ENCODE data around the gene CHST3.
"Not testable (repeated sequence)": the region's sequence is repeated elsewhere in the genome, so short reads cannot be mapped to it uniquely, and the experiment has no call there.

CHST3 gene

GRCh38 chr10:71979692-71980062, 15.5 kb downstream of the CHST3 start:
- no peaks in the 10 kb centered on the region for H3K36me3 ChIP-seq
- H4K20me1 ChIP-seq, result no peaks in the 10 kb centered on the region
- no peak overlapping the region for H3K4me3 ChIP-seq
- no peaks in the 10 kb centered on the region for H3K27me3 ChIP-seq
- H3K4me1 ChIP-seq, result peaks cover 60% of the 10 kb centered on the region
- peak overlapping the region; percentile 77 for H3K4me2 ChIP-seq
- no peaks in the 10 kb centered on the region for H3K9me3 ChIP-seq
- no peak for TF ChIP-seq Cebpa-rat (IDR thresholded peaks at IDR 0.05)
- H3K27ac ChIP-seq, result no peak overlapping the region
- no peak overlapping the region for H3K9ac ChIP-seq

DNA sequence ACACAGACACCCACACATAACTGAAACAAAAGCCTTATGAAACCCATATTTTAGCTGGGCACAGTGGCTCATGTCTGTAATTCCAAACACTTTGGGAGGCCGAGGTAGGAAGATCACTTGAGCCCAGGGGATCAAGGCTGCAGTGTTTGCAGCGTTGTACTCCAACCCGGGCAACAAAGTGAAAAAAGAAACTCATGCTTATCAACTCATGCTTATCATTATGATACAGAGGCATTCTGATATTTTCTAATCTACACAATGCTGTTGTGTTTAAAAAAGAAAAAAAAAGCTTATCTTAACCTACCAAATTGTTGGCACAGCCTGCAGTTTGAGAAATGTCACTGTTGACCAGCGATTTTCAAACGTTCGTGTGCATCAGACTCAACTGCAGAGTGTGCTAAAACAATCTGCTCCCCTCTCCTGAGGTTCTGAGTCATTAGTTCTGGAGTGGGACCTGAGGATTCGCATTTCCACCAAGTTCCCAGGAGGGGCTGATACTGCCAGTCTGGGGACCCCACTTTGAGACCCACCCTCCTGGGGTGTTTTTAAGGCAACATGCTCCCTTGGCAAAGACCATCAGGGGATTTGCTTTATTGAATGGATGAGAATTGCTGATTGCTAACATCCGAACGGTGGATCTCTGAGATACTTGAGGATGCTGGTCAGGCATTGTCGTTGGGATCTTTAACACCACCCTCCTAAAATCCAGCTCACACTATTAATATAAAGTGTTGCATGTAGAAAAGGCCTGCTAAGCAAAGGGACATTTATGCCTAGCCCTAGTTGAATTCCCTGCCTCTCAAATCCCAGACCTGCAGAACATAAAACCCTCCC, 16.2 kb downstream of the CHST3 start:
- no peak for TF ChIP-seq Cebpa-rat (IDR thresholded peaks at IDR 0.05)
- Histone ChIP-seq H3K9ac (0 out of 2 replicates have a peak overlapping the region, but pooled peaks have one; percentile 40), H4K20me1 (no peaks in the 10 kb centered on the region), H3K4me1 (peaks cover 67% of the 10 kb centered on the region), H3K9me3 (no peaks in the 10 kb centered on the region), H3K4me3 (no peak overlapping the region), H3K27me3 (no peaks in the 10 kb centered on the region), H3K27ac (no peak overlapping the region), H3K4me2 (peak overlapping the region; percentile 77), H3K36me3 (no peaks in the 10 kb centered on the region)

DNA sequence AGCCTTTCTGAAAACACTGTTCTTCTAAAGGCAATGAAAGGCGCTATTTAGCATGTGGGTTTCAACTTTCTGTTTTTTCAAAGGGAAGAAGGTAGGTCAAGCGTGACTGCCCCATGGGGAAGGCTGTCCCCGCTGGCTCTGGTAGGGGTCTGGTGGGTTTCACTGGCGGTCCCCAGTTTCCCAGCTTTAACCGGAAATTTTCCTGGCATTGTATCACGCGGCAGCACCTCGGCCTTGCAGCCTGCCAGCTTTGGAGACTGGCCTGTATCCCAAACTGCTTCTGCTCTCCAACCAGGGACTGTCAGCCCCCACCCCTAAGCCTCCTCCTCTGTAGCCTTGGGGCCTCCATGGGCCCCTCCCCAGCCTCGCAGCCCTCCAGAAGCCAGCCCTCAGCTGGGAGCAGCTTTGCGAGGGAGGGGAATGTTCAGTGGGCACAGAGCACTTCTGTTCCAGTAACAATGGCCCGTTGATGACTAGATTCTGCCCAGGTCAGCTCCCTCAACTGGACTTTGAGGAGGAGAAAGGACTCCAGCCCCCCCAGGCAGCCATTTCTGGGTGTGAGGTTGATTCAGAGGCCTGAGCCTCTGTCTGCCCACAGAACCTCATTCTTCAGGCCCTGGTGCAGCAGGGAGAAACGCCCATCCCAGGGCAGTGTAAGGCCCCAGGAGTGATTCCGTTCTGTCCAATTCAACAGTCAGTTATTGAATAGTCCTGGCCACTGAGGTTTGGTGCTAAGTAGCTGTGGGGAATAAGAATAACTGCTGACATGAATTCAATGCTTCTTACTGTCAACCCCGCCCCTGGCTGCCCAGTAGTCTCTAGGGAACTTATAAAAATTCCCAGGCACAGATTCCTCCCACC, 17.1 kb downstream of the CHST3 start:
- Histone ChIP-seq H3K4me3 (no peak overlapping the region), H4K20me1 (no peaks in the 10 kb centered on the region), H3K4me2 (peak overlapping the region; percentile 77), H3K9me3 (no peaks in the 10 kb centered on the region), H3K36me3 (no peaks in the 10 kb centered on the region), H3K4me1 (peaks cover 74% of the 10 kb centered on the region), H3K9ac (0 out of 2 replicates have a peak overlapping the region, but pooled peaks have one; percentile 40), H3K27ac (no peak overlapping the region), H3K27me3 (no peaks in the 10 kb centered on the region)
- no peak for TF ChIP-seq Cebpa-rat (IDR thresholded peaks at IDR 0.05)

DNA sequence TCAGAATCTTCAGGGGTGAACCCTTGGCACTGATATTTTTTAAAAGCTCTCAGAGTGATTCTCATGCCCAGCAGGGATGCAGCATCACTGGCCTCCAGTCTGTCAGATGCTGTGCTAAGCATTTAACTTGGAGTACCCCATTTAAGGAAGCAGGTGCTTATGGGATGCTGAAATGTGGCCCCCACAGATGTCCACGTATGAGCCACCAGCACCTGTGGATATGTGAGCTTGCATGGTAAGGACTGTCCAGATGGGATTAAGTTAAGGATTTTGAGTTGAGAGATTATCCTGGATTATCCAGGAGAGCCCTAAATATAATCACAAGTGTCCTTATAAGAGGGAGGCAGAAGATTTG, 17.7 kb downstream of the CHST3 start:
- Histone ChIP-seq H3K27ac (no peak overlapping the region), H3K4me1 (peaks cover 74% of the 10 kb centered on the region), H3K27me3 (no peaks in the 10 kb centered on the region), H3K4me2 (peak overlapping the region; percentile 77), H3K9me3 (no peaks in the 10 kb centered on the region), H3K36me3 (no peaks in the 10 kb centered on the region), H3K4me3 (no peak overlapping the region), H4K20me1 (no peaks in the 10 kb centered on the region), H3K9ac (no peak overlapping the region)
- no peak for TF ChIP-seq Cebpa-rat (IDR thresholded peaks at IDR 0.05)

DNA sequence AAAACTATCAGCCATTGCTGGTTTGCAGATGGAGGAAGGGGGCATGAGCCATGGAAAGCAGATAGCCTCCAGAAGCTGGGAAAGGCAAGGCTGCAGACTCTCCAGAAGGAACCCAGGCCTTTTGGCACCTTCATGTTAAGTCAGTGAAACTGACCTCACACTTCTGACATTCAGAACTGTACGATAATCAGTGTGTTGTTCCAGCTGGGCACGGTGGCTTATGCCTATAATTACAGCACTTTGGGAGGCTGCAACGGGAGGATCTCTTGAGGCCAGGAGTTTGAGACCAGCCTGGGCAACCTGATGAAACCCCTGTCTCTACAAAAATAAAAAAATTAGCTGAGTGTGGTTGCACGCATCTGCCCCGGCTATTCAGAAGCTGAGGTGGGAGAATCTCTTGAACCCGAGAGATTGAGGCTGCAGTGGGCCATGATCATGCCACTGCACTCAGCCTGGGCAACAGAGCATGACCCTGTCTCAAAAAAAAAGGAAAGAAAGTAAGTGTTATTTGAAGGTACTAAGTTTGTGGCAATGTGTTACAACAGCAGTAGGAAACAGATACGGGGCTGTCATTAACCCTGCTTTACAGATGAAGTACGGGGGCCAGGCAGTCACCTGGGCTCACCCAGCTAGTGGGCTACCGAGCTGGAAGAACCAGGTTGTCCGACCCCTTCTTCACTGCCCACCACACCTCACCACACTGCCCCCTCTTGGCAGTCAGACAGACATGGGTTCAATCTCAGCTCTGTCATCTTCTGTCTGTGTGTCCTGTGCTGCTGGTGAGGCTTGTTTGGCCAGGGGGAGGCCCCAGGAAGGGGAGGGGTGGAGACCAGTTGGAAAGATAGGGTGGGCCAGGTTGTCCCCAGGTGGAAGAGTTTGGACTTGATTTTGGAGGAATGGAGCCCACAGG, 18.3 kb downstream of the CHST3 start:
- no peaks in the 10 kb centered on the region for H3K9me3 ChIP-seq
- TF ChIP-seq Cebpa-rat (IDR thresholded peaks at IDR 0.05), result no peak
- H4K20me1 ChIP-seq, result no peaks in the 10 kb centered on the region
- no peaks in the 10 kb centered on the region for H3K36me3 ChIP-seq
- peaks cover 74% of the 10 kb centered on the region for H3K4me1 ChIP-seq
- H3K9ac ChIP-seq, result no peak overlapping the region
- H3K27ac ChIP-seq, result no peak overlapping the region
- no peaks in the 10 kb centered on the region for H3K27me3 ChIP-seq
- no peak overlapping the region for H3K4me3 ChIP-seq
- peak overlapping the region; percentile 77 for H3K4me2 ChIP-seq

GRCh38 chr10:71984126-71984808, 20.1 kb downstream of the CHST3 start:
- Histone ChIP-seq H3K4me3 (no peak overlapping the region), H3K27ac (0 out of 2 replicates have a peak overlapping the region, but pooled peaks have one; percentile 1), H3K4me2 (peak overlapping the region; percentile 68), H4K20me1 (no peaks in the 10 kb centered on the region), H3K4me1 (peaks cover 65% of the 10 kb centered on the region), H3K9ac (no peak overlapping the region), H3K27me3 (no peaks in the 10 kb centered on the region), H3K9me3 (no peaks in the 10 kb centered on the region), H3K36me3 (no peaks in the 10 kb centered on the region)
- no peak for TF ChIP-seq Cebpa-rat (IDR thresholded peaks at IDR 0.05)

DNA sequence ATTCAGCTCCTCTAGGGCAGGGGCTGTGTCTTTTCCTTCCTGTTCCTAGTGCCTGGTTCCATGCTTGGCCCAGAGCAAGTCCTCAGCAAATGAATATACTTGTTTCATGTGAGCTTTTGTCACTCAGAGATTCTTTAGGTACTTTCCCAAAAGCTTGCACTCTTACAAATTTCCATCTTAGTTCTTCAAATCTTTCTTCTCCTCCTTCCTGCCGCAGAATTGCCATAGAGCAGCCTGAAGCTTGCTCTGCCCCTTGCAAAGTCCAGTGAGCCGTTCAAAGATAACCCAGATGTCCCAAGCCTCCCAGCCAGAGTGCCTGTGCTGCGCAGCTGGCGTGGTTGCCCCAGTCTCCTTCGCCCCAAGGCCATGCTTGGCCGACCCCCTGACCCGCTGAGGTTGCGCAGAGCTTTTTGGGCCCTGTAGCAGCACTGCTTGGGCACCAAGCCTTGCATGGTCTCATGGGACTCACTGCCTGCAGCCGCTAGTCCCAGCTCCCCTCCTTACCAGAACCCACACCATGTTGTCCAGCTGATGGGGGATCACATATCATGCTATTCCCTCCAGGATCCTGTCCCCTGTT, 20.7 kb downstream of the CHST3 start:
- no peak overlapping the region for H3K9ac ChIP-seq
- 0 out of 2 replicates have a peak overlapping the region, but pooled peaks have one; percentile 1 for H3K27ac ChIP-seq
- no peaks in the 10 kb centered on the region for H4K20me1 ChIP-seq
- TF ChIP-seq Cebpa-rat (IDR thresholded peaks at IDR 0.05), result no peak
- peak overlapping the region; percentile 68 for H3K4me2 ChIP-seq
- H3K4me3 ChIP-seq, result no peak overlapping the region
- peaks cover 59% of the 10 kb centered on the region for H3K4me1 ChIP-seq
- no peaks in the 10 kb centered on the region for H3K9me3 ChIP-seq
- H3K27me3 ChIP-seq, result no peaks in the 10 kb centered on the region
- H3K36me3 ChIP-seq, result no peaks in the 10 kb centered on the region

DNA sequence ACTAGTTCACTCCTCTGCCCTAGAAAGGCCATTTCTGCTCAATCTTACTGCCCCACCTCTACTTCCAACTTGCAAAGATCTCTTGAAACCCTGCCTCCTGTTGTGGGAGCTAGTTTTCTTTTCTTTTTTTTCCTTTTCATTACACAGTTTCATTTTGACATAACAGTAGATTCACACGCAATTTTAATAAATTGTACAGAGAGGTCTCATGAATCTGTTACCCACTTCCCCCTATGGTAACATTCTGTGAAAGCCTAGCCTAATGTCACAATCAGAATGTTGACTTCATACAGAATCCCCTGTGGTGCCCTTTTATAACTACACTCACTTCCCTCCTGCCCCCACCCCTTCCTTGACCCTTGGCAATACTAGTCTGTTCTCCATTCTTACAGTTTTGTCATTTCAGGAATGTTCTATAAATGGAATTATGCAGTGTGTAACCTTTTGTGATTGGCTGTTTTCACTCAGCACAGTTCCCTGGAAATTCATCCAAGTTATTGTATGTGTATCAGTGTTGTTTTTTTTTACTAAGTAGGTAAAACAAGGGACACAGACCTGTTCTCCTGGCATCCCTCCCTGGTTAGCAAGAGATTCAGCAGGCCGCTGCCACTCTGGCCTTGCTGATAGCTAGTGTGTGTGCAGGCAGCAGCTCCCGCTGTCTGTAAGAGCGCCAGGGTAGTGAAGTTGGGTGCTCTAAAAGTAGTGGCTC, 21.5 kb downstream of the CHST3 start:
- H3K27ac ChIP-seq, result no peak overlapping the region
- H4K20me1 ChIP-seq, result no peaks in the 10 kb centered on the region
- H3K27me3 ChIP-seq, result no peaks in the 10 kb centered on the region
- H3K4me2 ChIP-seq, result peak overlapping the region; percentile 68
- no peak overlapping the region for H3K4me3 ChIP-seq
- TF ChIP-seq Cebpa-rat (IDR thresholded peaks at IDR 0.05), result no peak
- peaks cover 51% of the 10 kb centered on the region for H3K4me1 ChIP-seq
- no peaks in the 10 kb centered on the region for H3K9me3 ChIP-seq
- H3K9ac ChIP-seq, result no peak overlapping the region
- H3K36me3 ChIP-seq, result no peaks in the 10 kb centered on the region

- H3K4me1 ChIP-seq, result peaks cover 21% of the 10 kb centered on the region
- not testable (repeated sequence) for H3K9ac ChIP-seq, H3K4me3 ChIP-seq, H3K27ac ChIP-seq, H4K20me1 ChIP-seq, H3K27me3 ChIP-seq, H3K4me2 ChIP-seq, H3K9me3 ChIP-seq, H3K36me3 ChIP-seq
Measured at GRCh38 chr10:71988895-71989294, 24.7 kb downstream of the CHST3 start.
